ENCODE measurements around the gene GLDN.

The GLDN gene

DNA sequence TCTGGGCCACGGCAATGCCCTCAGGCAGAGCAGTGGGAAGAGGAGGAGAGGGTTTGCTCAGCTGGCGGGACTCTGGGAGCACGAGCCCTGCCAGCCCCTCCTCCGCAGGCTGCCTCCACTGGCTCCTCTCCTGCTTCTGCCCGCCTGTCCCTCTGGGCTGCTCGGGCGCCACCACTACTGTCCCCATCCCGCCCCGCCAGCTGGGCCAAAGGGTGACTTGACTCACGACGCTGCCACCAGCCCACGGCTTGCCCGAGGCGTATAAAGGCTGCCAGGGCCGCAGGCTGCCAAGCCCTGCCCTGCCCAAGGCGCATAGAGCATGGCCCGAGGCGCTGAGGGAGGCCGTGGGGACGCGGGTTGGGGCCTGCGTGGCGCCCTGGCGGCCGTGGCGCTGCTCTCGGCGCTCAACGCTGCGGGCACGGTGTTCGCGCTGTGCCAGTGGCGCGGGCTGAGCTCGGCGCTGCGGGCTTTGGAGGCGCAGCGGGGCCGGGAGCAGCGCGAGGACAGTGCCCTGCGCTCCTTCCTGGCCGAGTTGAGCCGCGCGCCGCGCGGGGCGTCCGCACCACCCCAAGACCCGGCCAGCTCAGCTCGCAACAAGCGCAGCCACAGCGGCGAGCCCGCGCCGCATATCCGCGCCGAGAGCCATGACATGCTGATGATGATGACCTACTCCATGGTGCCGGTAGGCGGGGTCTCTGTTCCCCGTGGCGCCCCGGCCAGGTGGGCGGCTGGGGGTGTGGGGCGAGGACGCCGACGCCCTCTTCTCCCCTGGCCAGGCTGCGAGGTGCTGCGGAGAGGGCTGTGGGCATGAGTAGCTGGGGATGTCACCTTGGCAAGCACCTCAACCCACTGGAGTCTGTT is at the start of gene GLDN:
Gene GLDN (plus strand): TSS at position 290 of the 861 bp plus-strand sequence. CDS start 30 bp downstream, at position 320.
- no peak for DNase-seq (ENCODE audit: low spot score)

DNA sequence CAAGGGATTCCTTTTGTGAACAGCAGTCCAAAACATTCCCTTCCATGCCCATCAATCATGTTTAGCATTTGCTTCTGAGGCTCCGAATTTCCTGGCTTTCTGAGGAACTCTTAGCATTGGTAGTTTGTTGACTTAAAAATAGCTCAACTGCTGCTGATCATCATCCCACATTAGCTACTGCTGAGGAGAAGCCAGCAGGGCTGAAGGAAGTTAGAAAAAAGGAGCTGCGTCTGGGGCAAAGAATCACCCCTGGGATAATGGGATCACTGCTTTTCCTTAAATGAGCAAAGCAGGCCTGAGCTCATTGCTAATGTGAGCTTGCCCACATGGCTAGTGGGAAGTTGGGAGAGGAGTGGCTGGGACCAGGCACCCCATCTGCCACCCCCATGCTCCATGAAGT is 42.8 kb upstream of the GLDN start:
- no peak for DNase-seq (ENCODE audit: low spot score)

DNA sequence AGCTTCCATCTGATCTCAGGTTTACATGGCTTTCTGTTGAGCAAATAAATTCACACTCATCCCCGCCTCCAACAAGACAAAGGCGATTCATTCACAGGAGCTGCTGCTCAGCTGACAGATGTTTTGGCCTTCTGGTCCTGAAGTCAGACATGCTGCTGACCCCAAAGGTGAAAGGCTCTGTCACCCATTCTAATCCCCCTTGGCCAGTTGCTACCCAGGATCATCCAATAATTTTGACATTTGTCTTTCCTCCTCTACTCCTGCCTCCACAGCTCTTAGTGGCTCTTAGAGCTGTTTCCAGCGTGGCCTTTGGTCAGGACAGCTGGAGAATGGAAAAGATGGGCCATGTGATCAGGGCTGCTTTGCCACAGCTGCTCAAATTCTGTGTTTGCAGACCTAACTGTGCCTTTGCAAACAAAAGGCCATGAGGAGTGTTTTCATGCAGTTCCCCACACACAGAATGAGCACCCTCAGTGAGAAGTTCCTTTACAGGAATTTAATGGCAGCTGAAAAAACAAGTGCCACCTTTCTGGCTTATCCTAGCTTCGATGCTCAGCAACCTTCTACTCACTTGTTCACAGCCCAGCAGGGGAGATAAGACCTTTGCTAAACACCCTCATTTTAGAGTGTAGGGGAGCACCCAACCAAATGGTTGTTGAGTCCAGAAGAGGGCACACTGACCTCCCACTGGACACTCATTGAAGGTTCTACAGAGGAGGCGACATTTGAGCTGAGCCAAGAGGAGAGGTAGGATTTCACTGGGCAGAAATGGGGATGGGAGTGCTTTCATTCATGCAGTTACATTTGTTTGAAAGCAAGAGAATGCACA is 42.1 kb upstream of the GLDN start:
- DNase-seq (ENCODE audit: low spot score) = no peak

DNA sequence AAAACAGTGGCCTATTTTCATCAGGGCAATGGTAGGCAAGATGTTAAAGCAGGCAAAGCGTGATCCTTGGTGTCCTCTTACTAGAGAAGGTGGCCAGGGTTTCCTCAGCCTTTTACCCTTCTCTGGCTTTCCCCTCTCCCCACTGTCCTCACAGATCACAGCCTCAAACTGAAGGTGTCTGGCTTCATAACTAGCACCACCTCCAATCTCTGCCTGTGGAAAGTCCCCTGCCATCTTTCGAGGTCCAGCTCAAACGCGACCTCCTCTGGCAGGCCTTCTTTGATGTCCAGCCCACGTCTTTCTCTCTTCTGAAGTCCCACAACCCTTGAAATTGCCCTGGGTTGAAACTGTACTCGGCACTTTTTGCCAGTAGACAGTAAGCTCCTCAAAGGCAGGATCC is 39.0 kb upstream of the GLDN start:
- no peak for DNase-seq (ENCODE audit: low spot score)

DNA sequence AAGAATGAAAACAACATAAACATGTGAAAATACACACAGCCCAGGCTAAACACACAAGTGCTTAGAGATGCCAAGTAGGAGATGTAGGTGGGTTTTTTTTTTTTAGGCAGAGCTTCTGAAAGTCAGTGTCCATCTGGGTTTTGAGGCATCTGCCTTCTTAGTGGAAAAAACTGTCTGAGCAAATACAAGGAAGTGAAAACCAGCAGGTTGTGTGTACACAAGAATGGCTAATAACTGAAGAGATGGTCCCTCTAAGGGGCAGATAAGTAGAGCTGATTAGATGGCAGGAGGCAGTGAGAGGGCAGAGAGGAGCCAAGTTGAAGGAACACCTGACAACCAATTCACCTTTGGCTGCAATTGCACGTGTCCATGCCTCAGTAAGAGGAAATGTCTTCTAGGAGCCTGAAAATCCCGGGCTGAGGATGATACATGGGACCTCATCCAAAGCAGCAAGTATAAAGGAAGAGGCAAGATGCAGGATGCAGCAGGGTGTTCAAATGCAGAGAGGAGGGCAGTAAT is 37.9 kb upstream of the GLDN start:
- no peak for DNase-seq (ENCODE audit: low spot score)

DNA sequence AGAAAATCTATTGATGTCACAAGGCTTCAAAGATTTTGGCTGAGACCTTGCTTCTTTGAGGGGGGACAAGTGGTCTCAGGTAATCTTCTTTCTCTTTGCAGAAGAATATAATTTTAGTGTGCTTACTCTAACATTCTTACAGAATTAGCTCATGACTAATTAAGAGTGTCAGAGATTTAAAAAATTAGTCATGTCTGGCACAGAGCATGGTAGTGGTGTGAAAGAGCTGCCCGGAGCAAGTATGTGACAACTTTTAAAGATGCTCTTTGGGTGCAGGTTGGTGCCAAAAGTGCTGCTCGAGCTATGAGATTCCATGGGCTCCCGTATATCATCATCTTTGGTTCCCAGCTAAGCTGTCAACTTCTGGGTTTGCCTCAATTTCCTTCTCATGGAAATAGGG is 34.1 kb upstream of the GLDN start:
- no peak for DNase-seq (ENCODE audit: low spot score)

DNA sequence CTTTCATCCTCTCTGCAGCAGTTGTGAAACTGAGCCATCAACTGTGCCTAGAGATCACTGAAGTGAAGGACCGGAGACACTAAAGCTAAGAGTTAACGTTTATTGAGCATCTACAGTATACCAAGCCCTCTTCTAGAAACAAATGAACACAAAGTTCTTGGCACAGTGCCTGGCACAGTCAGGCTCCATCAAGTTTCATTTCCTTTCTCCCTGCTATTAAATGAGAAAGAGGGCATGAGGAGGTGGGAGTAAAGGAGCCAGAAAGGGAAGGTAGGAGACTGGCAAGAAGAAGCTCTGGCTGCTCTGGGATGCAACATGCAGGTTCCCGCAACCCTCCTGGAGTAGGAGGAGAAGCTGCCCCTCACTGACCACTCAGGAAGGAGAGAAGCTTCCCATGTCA is 33.6 kb upstream of the GLDN start:
- no peak for DNase-seq (ENCODE audit: low spot score)

DNA sequence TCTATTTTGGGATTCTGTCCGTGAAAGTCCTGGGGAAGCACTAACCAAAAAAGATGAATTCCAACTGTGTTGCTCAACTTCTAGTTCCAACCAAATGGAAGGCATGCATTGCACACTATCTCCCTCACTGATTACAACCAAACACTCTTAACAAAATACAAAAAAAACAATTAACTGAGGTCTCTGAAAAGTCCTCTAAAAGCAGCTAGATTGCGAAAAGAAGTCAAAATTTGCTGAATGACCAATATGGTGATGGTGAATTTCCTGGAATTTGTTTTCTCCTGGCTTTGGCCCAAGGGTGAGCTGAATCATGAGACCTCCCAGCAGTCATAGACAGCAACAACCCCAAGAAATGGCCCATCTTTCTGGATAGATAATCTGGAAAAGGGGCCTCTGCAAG is 31.4 kb upstream of the GLDN start:
- DNase-seq (ENCODE audit: low spot score) = no peak

DNA sequence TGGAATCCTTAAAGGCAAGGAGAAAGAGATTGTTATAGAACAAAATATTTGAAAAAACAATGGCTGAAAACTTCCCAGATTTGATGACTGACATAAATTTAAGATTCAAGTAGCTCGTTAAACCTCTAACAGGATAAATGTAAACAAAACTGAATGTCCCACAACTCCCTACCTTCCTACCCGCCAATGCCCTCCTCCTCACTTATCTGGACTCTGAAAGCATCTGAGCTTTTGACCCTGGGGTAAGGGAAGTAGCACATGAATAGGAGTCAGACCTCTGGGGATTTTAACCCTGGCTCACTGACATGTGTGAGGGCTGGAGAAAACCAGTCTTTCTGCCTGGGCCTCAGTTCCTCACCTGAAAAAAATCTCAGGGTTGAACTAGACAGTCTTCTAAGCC is 29.9 kb upstream of the GLDN start:
- DNase-seq (ENCODE audit: low spot score) = no peak

DNA sequence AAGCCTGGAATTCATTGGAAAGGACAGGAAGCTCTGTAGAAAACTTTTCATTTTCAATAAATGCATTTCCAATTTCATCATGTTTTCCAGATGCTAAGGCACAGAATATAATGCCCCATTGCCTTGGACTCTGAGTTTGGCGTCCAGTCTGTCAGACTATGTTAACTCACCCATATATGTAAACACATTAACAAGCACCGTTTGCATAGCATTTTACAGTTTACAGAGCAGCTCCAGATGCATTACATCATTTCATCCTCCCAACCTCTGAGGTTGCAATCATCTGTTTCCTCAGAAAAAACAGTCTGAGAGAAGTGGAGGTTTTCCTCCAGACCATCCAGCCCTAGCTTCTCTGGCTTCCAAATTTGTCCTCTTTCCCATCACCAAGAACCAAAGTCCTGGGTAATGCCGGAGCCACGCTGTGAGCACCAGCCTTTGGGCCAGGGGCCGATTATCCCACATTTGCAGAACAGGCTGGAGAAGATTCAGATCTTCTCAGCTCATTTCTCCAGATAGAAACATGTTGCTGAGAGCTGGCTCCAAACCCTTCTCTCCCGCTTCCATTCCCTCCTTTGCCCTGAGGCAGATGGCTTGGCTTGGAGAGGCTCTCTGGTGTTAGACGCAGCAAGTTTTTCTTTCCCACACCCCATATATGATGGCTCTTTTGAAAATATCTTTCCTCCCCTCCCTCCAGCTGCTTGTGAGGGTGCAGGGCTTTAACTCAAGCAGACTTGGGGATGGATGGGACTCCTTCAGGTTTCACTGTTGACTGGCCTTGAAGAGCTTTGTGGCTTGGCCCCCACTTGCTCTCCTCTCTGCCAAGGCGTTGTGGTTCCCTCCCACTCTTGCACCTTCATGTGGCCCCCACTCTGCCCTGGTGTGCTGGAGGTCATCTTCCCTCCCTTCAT is 29.0 kb upstream of the GLDN start:
- DNase-seq (ENCODE audit: low spot score) = no peak

DNA sequence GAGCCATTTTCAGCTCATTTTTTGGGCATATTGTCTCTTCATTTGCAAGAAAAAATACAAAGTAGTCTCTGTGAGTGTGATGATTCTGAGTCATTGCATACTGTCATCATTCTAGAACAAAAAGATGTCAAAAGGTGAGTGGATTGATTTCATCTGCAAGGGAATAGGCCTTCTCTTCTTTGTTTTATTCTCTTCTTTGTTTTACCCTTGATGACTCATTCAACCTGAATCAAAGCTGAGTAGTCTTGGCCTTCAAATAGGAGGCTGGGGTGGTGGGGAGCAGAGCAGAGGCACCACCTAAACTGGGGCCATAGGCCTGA is 28.4 kb upstream of the GLDN start:
- no peak for DNase-seq (ENCODE audit: low spot score)

DNA sequence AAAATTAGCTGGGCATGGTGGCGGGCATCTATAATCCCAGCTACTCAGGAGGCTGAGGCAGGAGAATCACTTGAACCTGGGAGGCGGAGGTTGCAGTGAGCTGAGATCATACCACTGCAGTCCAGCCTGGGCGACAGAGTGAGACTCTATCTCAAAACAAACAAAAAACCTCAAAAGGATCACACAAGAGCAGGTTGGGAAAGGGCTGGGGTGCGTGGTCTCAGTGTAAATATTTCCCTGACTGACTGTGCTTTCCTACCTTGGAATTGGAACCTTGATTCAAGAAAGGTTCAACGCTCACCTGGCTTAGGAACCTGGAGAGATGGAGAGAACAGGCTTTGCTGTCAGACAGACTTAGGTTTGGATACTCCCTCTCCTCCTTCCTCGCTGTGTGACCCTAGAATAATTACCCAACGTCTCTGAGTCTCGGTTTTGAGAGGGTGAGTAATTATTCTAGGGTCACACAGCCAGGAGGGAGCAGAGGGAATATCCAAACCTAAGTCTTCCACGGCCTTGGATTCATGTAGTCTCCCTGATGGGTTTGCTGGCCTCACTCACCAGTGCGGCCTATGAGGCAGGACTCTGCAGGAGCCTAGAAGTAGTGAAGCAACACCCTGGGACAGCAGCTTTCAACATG is 27.7 kb upstream of the GLDN start:
- DNase-seq (ENCODE audit: low spot score) = no peak

DNA sequence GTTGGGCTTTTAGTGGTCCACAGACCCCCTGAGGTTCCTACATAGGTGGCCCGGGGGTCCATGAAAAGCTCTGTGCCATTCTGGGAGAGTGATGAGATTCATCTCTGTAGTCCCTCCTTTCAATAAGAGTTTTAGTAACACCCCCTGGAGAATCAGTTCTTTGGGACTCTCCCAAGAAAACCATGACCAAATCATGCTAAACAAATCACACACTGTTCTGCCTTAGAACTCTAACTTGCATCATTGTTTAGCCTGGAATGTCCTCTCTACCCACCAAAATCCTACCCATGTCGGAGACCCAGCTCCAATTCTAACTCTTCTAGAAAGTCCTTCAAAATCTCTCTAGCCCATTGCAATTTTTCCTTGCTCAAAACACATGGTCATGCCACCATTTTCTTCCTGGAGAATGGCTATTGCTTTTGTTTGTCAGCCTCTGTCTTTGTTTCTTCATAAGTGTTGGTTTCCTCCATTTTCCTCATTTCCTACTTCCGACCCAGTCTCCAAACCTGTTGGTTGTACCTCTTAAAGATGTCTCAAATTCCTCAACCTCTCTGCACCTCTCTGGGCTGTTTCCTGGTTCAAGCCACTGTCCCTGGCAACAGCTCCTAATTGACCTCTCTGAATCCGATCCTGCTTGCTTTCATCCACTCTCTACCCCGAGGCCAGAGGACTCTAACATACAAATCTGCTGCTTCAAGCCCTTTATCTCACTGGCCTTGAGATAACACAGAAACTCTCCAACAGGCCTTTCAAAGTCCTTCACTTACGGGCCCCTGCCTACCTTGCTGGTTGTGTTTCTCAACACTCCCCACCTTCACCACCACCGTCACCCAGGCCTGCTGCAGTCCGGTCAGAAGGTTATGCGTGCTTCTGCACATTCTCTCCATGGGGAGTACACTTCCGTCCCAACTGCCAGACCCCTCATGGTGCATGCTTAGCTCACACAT is 26.8 kb upstream of the GLDN start:
- DNase-seq (ENCODE audit: low spot score) = no peak

DNA sequence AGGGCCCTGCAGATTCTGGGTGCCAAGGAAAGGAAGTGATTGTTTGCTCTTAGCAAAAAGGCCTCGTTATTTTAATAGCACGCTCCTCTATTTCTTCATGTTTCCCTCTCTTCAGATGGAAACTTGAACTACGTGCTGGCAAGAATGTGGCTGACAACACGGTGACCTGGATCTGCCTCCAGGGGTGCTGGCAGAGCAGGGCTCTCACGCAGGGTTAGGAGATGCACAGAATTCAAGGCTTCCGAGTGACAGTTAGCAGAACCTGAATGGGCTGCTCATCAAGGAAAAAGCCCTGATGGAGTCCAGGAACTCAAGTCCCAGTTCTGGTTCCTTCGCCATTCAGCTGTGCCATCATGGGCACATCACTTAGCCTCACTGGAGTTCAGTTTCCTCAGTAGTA is 25.7 kb upstream of the GLDN start:
- DNase-seq (ENCODE audit: low spot score) = no peak

DNA sequence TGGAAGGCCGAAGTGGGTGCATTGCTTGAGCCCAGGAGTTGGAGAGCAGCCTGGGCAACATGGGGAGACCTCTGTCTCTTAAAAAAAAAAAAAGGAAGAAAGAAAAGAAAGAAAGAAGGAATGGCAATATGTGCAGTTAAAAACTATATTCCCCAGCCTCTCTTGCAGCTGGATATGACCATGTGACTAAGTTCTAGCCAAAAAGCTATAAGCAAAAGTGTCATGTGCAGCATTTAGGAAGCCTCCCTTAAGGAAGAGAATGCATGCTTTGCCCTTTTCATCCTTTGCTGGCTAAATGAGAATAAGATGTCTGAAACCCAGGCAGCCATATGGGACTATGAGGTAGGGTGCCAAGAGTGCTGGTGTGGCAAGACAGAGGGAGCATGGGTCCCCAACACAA is 24.8 kb upstream of the GLDN start:
- no peak for DNase-seq (ENCODE audit: low spot score)

DNA sequence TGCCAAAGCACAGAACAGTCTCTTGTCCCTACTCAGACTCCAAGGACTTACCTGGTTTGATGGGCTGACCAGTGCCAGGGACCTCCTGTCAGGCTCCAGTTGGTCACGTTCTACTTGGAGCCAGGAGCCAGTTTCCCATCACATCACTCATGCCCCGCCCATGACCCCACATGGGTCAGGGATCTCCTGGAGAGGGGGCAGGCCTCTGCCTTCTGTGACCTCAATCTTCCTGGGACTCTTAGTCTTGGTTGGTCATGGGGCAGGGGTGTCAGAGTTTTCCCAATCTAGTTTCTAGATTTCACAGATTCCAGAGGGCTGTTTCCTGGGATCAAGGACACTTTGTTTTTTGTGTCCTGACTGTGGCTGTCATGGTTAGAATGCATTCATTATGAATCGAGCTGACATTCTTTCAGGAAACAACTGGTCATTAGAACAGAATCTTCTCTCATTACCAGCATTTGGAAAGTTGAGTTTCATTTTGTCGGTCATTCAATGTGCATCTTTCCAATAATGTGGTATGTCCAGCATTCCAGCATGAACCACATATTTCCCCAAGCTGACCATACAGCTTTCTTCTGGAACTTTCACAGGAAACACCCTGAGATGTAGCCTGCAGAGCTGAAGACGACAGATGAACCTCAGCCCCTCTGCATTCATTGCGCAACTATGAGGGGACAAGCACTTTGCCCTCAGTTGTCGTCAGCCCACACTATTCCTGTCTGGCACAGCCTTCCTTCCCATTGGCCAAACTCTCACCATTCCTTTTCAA is 22.9 kb upstream of the GLDN start:
- DNase-seq (ENCODE audit: low spot score) = no peak

DNA sequence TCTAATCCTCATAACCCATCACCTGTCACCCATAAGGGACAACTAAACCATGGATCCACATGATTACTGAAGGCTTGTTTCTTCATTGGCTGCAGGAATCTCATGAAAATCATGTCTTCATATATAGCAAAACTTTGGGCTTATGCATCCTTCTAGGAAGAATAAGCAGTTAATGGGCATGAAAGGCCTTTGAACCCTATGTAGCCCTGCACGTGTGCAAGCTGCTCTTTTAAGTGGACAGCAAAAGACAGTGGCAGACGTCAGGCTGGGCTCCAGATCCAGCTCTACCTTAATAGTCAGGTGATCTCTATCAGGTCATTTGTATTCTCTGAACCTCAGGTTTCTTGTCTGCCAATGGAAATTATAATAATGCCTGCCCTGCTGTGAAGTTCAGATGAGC is 21.9 kb upstream of the GLDN start:
- no peak for DNase-seq (ENCODE audit: low spot score)

DNA sequence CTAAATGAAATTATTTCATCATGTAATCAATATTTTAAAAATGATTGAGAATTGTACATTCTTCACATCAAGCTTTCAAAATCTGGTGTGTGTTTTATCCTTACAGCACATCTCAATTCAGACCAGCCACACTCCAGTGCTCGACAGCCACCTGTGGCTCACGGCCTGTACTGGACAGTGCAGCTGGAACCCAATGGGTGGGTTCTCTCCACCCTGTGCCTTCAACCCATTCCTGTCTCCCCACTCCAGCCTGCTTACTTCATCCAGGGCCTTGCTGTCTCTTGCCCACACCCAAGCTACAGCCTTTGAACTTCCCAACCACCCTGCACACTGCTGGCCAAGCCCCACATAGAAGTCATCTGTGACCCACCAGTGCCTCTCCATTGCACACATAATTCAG is 20.6 kb upstream of the GLDN start:
- no peak for DNase-seq (ENCODE audit: low spot score)

DNA sequence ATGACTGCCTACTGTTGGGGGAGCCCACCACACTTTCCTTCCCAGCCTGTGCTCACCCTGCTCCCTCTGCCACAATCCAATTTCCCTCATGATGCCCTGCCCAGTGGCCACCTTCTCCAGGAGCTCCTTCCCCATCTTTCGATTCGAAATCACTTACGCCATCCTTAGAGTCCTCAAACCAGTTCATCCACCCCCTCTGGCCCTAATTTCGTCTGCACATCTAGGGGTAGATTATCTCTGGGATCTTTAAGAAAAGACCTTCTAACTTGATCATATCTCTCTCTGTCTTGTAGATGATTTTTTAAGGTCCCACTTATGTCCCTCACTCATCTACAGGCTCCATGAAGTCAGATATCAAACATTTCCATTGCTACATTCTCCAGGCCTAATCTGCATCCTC is 20.1 kb upstream of the GLDN start:
- no peak for DNase-seq (ENCODE audit: low spot score)

Data from LoVo (cell line).